SU-DHL-6 (cell line): ENCODE measurements around the gene RFC1.
"Not testable (repeated sequence)": the region's sequence is repeated elsewhere in the genome, so short reads cannot be mapped to it uniquely, and the experiment has no call there.

ENCODE experiments used
- H2AFZ ChIP-seq: fragments of 200-600 bp; sonication (generic); 2 replicates; pipeline ENCODE4 v1.6.1; 2014; ENCODE audit warnings: low read depth, mild to moderate bottlenecking, moderate library complexity, mixed read lengths, antibody characterized with exemption, low read length; ENCODE audit not compliant: severe bottlenecking
- H3F3A ChIP-seq: fragments of 200-600 bp; shearing (Covaris generic); 2 replicates; pipeline ENCODE4 v1.6.0; 2016; ENCODE audit warnings: antibody characterized with exemption, mild to moderate bottlenecking; ENCODE audit not compliant: insufficient read depth
- H3K27ac ChIP-seq: fragments of 200-600 bp; sonication (generic); 2 replicates; pipeline ENCODE4 v1.5.1; 2016; ENCODE audit warnings: low read depth, mild to moderate bottlenecking, low read length, moderate library complexity, mixed read lengths
- H3K27me3 ChIP-seq: fragments of 200-600 bp; sonication (generic), shearing (Covaris generic); 2 replicates; pipeline ENCODE4 v1.6.0; 2014; ENCODE audit warnings: mild to moderate bottlenecking, low read length
- H3K36me3 ChIP-seq: fragments of 200-600 bp; sonication (generic); 2 replicates; pipeline ENCODE4 v1.6.1; 2014; ENCODE audit warnings: mild to moderate bottlenecking, low read length, mixed read lengths
- H3K4me2 ChIP-seq: fragments of 300-600, 200-600 bp; shearing (Covaris generic), sonication (generic); 2 replicates; pipeline ENCODE4 v1.6.0; 2014; ENCODE audit warnings: low read length, low read depth, mild to moderate bottlenecking; ENCODE audit not compliant: poor library complexity, severe bottlenecking
- H3K4me3 ChIP-seq: fragments of 200-600 bp; sonication (generic); 2 replicates; pipeline ENCODE4 v1.5.1; 2014; ENCODE audit warnings: antibody characterized with exemption, low read length, mild to moderate bottlenecking, mixed read lengths; ENCODE audit not compliant: insufficient read depth, poor library complexity, severe bottlenecking
- H3K79me2 ChIP-seq: fragments of 200-600 bp; sonication (generic); 2 replicates; pipeline ENCODE4 v1.6.1; 2014; ENCODE audit warnings: mild to moderate bottlenecking, low read length, moderate library complexity; ENCODE audit not compliant: insufficient read depth
- H3K9ac ChIP-seq: fragments of 200-600 bp; sonication (generic); 2 replicates; pipeline ENCODE4 v1.7.0; 2014; ENCODE audit warnings: mild to moderate bottlenecking, low read length
- H3K9me2 ChIP-seq: fragments of 200-600 bp; sonication (generic); replicated peaks from 2 replicates; pipeline ENCODE4 v1.6.1; 2014; ENCODE audit warnings: low read length; ENCODE audit not compliant: insufficient read depth
- H3K9me3 ChIP-seq: fragments of 200-600 bp; sonication (generic); 2 replicates; pipeline ENCODE4 v1.6.1; 2014; ENCODE audit warnings: low read length, mixed read lengths; ENCODE audit not compliant: insufficient read depth
- H4K20me1 ChIP-seq: fragments of 200-600 bp; sonication (generic); 2 replicates; pipeline ENCODE4 v1.6.1; 2014; ENCODE audit warnings: low read depth, mild to moderate bottlenecking, antibody characterized with exemption, low read length, moderate library complexity, mixed read lengths
- CTCF ChIP-seq: fragments of 200-600 bp; sonication (generic); IDR thresholded peaks from one replicate; pipeline ENCODE4 v1.5.1; 2017; ENCODE audit warnings: antibody characterized with exemption, mild to moderate bottlenecking, low read length, moderate library complexity; ENCODE audit not compliant: insufficient read depth, poor library complexity, severe bottlenecking
- EZH2phosphoT487 ChIP-seq: fragments of 200-600 bp; sonication (generic), shearing (Covaris generic); conservative IDR thresholded peaks from 2 replicates; pipeline ENCODE4 v1.6.1; 2018; ENCODE audit warnings: mild to moderate bottlenecking, antibody characterized with exemption, low read length, moderate library complexity, mixed read lengths

Gene RFC1

GRCh38 chr4:39383690-39384089 is 17.5 kb upstream of the RFC1 start:
- Histone ChIP-seq H3K36me3 (no peaks in the 10 kb centered on the region), H3K4me2 (no peak overlapping the region), H3F3A (no peaks in the 10 kb centered on the region), H2AFZ (no peak overlapping the region), H4K20me1 (no peaks in the 10 kb centered on the region), H3K27me3 (no peaks in the 10 kb centered on the region), H3K27ac (no peak overlapping the region), H3K4me3 (no peak overlapping the region), H3K79me2 (no peaks in the 10 kb centered on the region), H3K9me2 (no peaks in the 10 kb centered on the region; the same call in 1 of the 2 replicates), H3K9ac (no peak overlapping the region), H3K9me3 (no peaks in the 10 kb centered on the region)
- TF ChIP-seq EZH2phosphoT487 (no peak), CTCF (no peak)

GRCh38 chr4:39375478-39375877 is 9.3 kb upstream of the RFC1 start:
- Histone ChIP-seq H3K27ac (no peak overlapping the region), H3K36me3 (no peaks in the 10 kb centered on the region), H2AFZ (no peak overlapping the region), H3K9ac (no peak overlapping the region), H4K20me1 (no peaks in the 10 kb centered on the region), H3F3A (no peaks in the 10 kb centered on the region), H3K9me3 (peaks cover 14% of the 10 kb centered on the region; the same call in 1 of the 2 replicates), H3K27me3 (no peaks in the 10 kb centered on the region), H3K4me2 (no peak overlapping the region), H3K79me2 (no peaks in the 10 kb centered on the region), H3K4me3 (no peak overlapping the region), H3K9me2 (no peaks in the 10 kb centered on the region; the same call in 1 of the 2 replicates)
- TF ChIP-seq CTCF = no peak
- TF ChIP-seq EZH2phosphoT487 = no peak

GRCh38 chr4:39371209-39371608 is 5.0 kb upstream of the RFC1 start:
- not testable (repeated sequence) for H3K27ac ChIP-seq, H3K27me3 ChIP-seq, H4K20me1 ChIP-seq, H3K36me3 ChIP-seq, H3K9me2 ChIP-seq, H2AFZ ChIP-seq, H3K79me2 ChIP-seq, H3K4me3 ChIP-seq, H3K9ac ChIP-seq, H3K4me2 ChIP-seq
- Histone ChIP-seq H3F3A (peaks cover 15% of the 10 kb centered on the region), H3K9me3 (peaks cover 14% of the 10 kb centered on the region; the same call in 1 of the 2 replicates)

- Histone ChIP-seq H4K20me1 (no peaks in the 10 kb centered on the region; the same call in 1 of the 2 replicates), H3K4me3 (no peak overlapping the region), H3K9me2 (no peaks in the 10 kb centered on the region), H3K27me3 (no peaks in the 10 kb centered on the region), H3K36me3 (no peaks in the 10 kb centered on the region), H3K9me3 (peaks cover 14% of the 10 kb centered on the region; the same call in 1 of the 2 replicates), H3K79me2 (peaks cover 16% of the 10 kb centered on the region), H3K9ac (no peak overlapping the region), H3K27ac (no peak overlapping the region), H2AFZ (no peak overlapping the region), H3F3A (peaks cover 22% of the 10 kb centered on the region), H3K4me2 (no peak overlapping the region)
- TF ChIP-seq EZH2phosphoT487 (no peak), CTCF (no peak)
These were observed 3.1 kb upstream of the RFC1 start for GRCh38 chr4:39369301-39369700.
